ENCODE data around the gene ZNF71. TPM values are rescaled to one million over a fixed set of nuclear protein-coding genes. Genes with fewer than 3 reads are reported as not detected.

The ZNF71 gene
- total and polyA plus RNA-seq, 2 of the 8 experiments (the other 6 are each of a cell fraction or from before 2014, with no cell fraction given): 8.2 to 12.4 TPM

DNA sequence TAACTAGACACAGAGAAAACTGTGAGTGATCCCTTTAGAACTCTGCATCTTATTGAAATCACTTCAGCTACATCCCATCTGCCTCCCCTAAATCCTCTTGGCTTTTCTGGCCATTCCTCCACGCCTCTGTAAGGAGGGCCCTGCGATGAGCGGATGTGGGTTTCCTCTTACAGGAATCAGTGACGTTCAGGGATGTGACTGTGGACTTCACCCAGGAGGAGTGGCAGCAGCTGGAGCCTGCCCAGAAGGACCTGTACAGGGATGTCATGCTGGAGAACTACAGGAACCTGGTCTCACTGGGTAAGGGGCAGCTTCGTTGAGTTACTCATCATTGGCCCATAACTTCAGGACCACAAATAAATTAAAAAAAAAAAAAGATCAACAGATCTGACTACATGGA is 18.5 kb downstream of the ZNF71 start:
- H3K56ac ChIP-seq (replicated peaks; ENCODE audit: insufficient read length, low read depth, low read length): no peak overlapping the region

More for the DNA sequence above, 18.5 kb downstream of the ZNF71 start:
- Histone ChIP-seq H2BK5ac (ENCODE audit: low read depth, low read length) (no peak overlapping the region), H2BK15ac (ENCODE audit: low read length) (no peak overlapping the region), H2BK12ac (ENCODE audit: low read depth, low read length) (no peak overlapping the region), H2AK5ac (ENCODE audit: low read depth, low read length) (no peak overlapping the region), H3K9ac (replicated peaks in 1 of 4; ENCODE audit: extremely low read depth in 1 of 4, low read depth in 3 of 4, low read length in 3 of 4) (no peak overlapping the region), H3K79me2 (ENCODE audit: control insufficient read depth in 1 of 2, insufficient read depth in 2 of 2, low read length in 2 of 2) (peaks cover 4 to 10% of the 10 kb centered on the region in 2 experiments; a peak in 3 of 4 replicates), H3K4ac (replicated peaks; ENCODE audit: insufficient read length, low read depth, low read length) (no peak overlapping the region), H3K79me1 (ENCODE audit: low read depth, low read length) (peaks cover 7% of the 10 kb centered on the region; the same call in 1 of the 2 replicates), H3K36me3 (ENCODE audit: control insufficient read depth in 2 of 4, insufficient read depth in 4 of 4, low read length in 3 of 4) (peaks cover 0 to 10% (median 0%) of the 10 kb centered on the region in 4 experiments; a peak in 2 of 8 replicates), H3K4me1 (replicated peaks in 1 of 4; ENCODE audit: control insufficient read depth in 3 of 4, insufficient read depth in 4 of 4, low read length in 3 of 4) (no peaks in the 10 kb centered on the region; a peak in 1 of 7 replicates), H4K8ac (ENCODE audit: extremely low read depth, insufficient read depth, low read length) (no peak overlapping the region), H3K27me3 (replicated peaks in 1 of 4; ENCODE audit: control insufficient read depth in 3 of 4, extremely low read depth in 1 of 4, insufficient read depth in 3 of 4, low read length in 3 of 4) (no peaks in the 10 kb centered on the region), H2BK120ac (replicated peaks; ENCODE audit: low read depth, low read length) (no peak overlapping the region), H3K23ac (ENCODE audit: insufficient read length) (no peak overlapping the region), H2BK20ac (ENCODE audit: low read length) (no peak overlapping the region), H3K23me2 (ENCODE audit: low read depth, low read length) (no peaks in the 10 kb centered on the region), H3K27ac (ENCODE audit: low read depth, low read length) (no peak overlapping the region), H4K5ac (ENCODE audit: insufficient read length, low read depth, low read length) (no peak overlapping the region), H2AFZ (ENCODE audit: low read length) (no peak overlapping the region), H3K4me2 (ENCODE audit: insufficient read depth in 1 of 2, low read depth in 2 of 2, low read length in 2 of 2) (no peak overlapping the region; a peak in 1 of 4 replicates), H4K91ac (replicated peaks; ENCODE audit: insufficient read length, low read length) (no peak overlapping the region), H3K9me3 (ENCODE audit: insufficient read depth in 2 of 2, low read depth in 1 of 2, low read length in 1 of 2) (peaks cover 35 to 48% of the 10 kb centered on the region in 2 experiments; a peak in 3 of 4 replicates), H4K20me1 (replicated peaks in 1 of 2; ENCODE audit: control insufficient read depth in 1 of 2, insufficient read depth in 2 of 2, low read length in 2 of 2) (no peaks in the 10 kb centered on the region), H3K4me3 (ENCODE audit: extremely low read depth in 1 of 4, insufficient read depth in 2 of 4, low read depth in 3 of 4, low read length in 4 of 4) (no peak overlapping the region), H3K14ac (ENCODE audit: insufficient read length) (no peak overlapping the region), H3K18ac (ENCODE audit: extremely low read depth, low read length) (no peak overlapping the region)
- FAIRE-seq (no peak), DNase-seq (ENCODE audit: low read depth in 1 of 2, low spot score in 2 of 2) (no peak)
- ChIA-PET POLR2A (ENCODE audit: partially characterized antibody) (interaction anchor here (1.8 kb wide), 1 partner anchor 11 kb away, joined by 4 read pairs; no protein-coding TSS in a partner anchor), CTCF (ENCODE audit: partially characterized antibody) (interaction anchor here (0.6 to 1.4 kb wide), 3 partner anchors 11 to 181 kb away, joined by 3 to 6 read pairs (median 3); no protein-coding TSS in a partner anchor)
- 97% methylated on average over 5 of the region's 5 CpGs; no CpG with 5 or more reads in 1 of the 2 experiments for WGBS, 2 experiments (ENCODE audit: extremely low coverage in 1 of 2, insufficient coverage in 1 of 2, insufficient read length in 1 of 2, insufficient replicate concordance in 2 of 2, low coverage in 1 of 2, low lambda C conversion rate in 2 of 2, missing lambda C conversion rate in 1 of 2)
- TF ChIP-seq SP2 (IDR thresholded peaks at IDR 0.05; ENCODE audit: low read length) (no peak), CHD1 (IDR thresholded peaks at IDR 0.05; ENCODE audit: low read depth, low read length) (no peak), NRF1 (IDR thresholded peaks at IDR 0.05; ENCODE audit: low read depth, low read length) (no peak), KDM4A (IDR thresholded peaks at IDR 0.05; ENCODE audit: low read depth, low read length, severe bottlenecking) (no peak), CBX8 (IDR thresholded peaks at IDR 0.05; ENCODE audit: borderline replicate concordance, low read depth, low read length) (no peak), SUZ12 (IDR thresholded peaks at IDR 0.05; ENCODE audit: low read length) (no peak), ASH2L (IDR thresholded peaks at IDR 0.05; ENCODE audit: low read length) (no peak), MAFK (IDR thresholded peaks at IDR 0.05; ENCODE audit: low read depth, low read length) (no peak), HDAC6 (IDR thresholded peaks at IDR 0.05; ENCODE audit: low read depth, low read length) (no peak), SIN3A (conservative IDR thresholded peaks at IDR 0.05 in 1 of 2, IDR thresholded peaks at IDR 0.05 in 1 of 2; ENCODE audit: low read depth in 1 of 2, low read length in 2 of 2) (no peak), POU5F1 (IDR thresholded peaks at IDR 0.05; ENCODE audit: low read depth, low read length) (no peak)

Measured in H1 (cell line).